ENCODE results near the gene PPM1M.

The PPM1M gene

DNA sequence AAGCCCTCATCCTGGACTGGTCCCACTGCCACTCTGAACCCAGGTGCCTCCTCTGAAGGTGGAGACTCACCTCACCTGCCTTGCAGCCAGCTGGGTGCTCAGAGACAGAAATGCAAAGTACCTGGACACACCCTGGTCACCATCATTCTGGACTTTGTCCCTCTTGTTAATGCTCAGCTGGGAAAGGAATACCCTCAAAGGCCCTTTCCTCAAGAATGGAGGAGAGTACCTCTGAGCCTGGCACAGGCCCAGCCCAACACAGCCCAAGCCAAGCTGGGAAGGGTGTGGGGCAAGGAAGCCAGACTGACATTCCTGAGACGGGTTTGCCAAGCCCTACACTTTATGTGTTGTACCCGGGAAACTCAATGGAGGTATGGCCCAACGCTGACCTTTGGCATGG is 48.6 kb upstream of the PPM1M start:
- H3K27ac ChIP-seq (ENCODE audit: extremely low read depth, low read depth, low read length): no peak overlapping the region
- H3K4me3 ChIP-seq (ENCODE audit: low read depth, low read length): no peak overlapping the region
- no peaks in the 10 kb centered on the region for H3K4me1 ChIP-seq (ENCODE audit: control insufficient read depth, insufficient read depth, low read length)
- POLR2A ChIA-PET: interaction anchor here (1.0 kb wide), 1 partner anchor 42 kb away, joined by 3 read pairs; the partner anchor contains the start of gene POC1A
- TF ChIP-seq ZNF184 (tag by site-specific recombination; IDR thresholded peaks at IDR 0.05): no peak
- no peak for TF ChIP-seq ZBTB21 (tag by site-specific recombination; IDR thresholded peaks at IDR 0.05)
- no peak for TF ChIP-seq ZNF302 (tag by site-specific recombination; IDR thresholded peaks at IDR 0.05; ENCODE audit: low read depth)
- TF ChIP-seq PRDM1 (tag by site-specific recombination; IDR thresholded peaks at IDR 0.05): no peak
- TF ChIP-seq, protein P1, sequence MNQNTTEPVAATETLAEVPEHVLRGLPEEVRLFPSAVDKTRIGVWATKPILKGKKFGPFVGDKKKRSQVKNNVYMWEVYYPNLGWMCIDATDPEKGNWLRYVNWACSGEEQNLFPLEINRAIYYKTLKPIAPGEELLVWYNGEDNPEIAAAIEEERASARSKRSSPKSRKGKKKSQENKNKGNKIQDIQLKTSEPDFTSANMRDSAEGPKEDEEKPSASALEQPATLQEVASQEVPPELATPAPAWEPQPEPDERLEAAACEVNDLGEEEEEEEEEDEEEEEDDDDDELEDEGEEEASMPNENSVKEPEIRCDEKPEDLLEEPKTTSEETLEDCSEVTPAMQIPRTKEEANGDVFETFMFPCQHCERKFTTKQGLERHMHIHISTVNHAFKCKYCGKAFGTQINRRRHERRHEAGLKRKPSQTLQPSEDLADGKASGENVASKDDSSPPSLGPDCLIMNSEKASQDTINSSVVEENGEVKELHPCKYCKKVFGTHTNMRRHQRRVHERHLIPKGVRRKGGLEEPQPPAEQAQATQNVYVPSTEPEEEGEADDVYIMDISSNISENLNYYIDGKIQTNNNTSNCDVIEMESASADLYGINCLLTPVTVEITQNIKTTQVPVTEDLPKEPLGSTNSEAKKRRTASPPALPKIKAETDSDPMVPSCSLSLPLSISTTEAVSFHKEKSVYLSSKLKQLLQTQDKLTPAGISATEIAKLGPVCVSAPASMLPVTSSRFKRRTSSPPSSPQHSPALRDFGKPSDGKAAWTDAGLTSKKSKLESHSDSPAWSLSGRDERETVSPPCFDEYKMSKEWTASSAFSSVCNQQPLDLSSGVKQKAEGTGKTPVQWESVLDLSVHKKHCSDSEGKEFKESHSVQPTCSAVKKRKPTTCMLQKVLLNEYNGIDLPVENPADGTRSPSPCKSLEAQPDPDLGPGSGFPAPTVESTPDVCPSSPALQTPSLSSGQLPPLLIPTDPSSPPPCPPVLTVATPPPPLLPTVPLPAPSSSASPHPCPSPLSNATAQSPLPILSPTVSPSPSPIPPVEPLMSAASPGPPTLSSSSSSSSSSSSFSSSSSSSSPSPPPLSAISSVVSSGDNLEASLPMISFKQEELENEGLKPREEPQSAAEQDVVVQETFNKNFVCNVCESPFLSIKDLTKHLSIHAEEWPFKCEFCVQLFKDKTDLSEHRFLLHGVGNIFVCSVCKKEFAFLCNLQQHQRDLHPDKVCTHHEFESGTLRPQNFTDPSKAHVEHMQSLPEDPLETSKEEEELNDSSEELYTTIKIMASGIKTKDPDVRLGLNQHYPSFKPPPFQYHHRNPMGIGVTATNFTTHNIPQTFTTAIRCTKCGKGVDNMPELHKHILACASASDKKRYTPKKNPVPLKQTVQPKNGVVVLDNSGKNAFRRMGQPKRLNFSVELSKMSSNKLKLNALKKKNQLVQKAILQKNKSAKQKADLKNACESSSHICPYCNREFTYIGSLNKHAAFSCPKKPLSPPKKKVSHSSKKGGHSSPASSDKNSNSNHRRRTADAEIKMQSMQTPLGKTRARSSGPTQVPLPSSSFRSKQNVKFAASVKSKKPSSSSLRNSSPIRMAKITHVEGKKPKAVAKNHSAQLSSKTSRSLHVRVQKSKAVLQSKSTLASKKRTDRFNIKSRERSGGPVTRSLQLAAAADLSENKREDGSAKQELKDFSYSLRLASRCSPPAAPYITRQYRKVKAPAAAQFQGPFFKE (tag by site-specific recombination; IDR thresholded peaks at IDR 0.05; ENCODE audit: borderline replicate concordance): no peak
- TF ChIP-seq SP7 (tag by site-specific recombination; IDR thresholded peaks at IDR 0.05): no peak
- TF ChIP-seq BCL11B (tag by site-specific recombination; IDR thresholded peaks at IDR 0.05; ENCODE audit: low read depth): no peak
- no peak for TF ChIP-seq ZNF394 (tag by site-specific recombination; IDR thresholded peaks at IDR 0.05; ENCODE audit: borderline replicate concordance)
- TF ChIP-seq, protein P2, sequence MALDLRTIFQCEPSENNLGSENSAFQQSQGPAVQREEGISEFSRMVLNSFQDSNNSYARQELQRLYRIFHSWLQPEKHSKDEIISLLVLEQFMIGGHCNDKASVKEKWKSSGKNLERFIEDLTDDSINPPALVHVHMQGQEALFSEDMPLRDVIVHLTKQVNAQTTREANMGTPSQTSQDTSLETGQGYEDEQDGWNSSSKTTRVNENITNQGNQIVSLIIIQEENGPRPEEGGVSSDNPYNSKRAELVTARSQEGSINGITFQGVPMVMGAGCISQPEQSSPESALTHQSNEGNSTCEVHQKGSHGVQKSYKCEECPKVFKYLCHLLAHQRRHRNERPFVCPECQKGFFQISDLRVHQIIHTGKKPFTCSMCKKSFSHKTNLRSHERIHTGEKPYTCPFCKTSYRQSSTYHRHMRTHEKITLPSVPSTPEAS (tag by site-specific recombination; IDR thresholded peaks at IDR 0.05): no peak
- TF ChIP-seq ZNF16 (tag by site-specific recombination; IDR thresholded peaks at IDR 0.05; ENCODE audit: low read depth): no peak
- TF ChIP-seq ZNF140 (tag by site-specific recombination; IDR thresholded peaks at IDR 0.05): no peak
- no peak for TF ChIP-seq ZNF571 (tag by site-specific recombination; IDR thresholded peaks at IDR 0.05)
- no peak for TF ChIP-seq TRIM28 (IDR thresholded peaks at IDR 0.05; ENCODE audit: borderline replicate concordance, low read length)
- no peak for TF ChIP-seq ZFP69B (tag by site-specific recombination; IDR thresholded peaks at IDR 0.05)
- no peak for TF ChIP-seq ZNF670 (tag by site-specific recombination; IDR thresholded peaks at IDR 0.05; ENCODE audit: low read depth)
- no peak for TF ChIP-seq ZBTB8A (tag by site-specific recombination; IDR thresholded peaks at IDR 0.05)
- TF ChIP-seq ZNF223 (tag by site-specific recombination; IDR thresholded peaks at IDR 0.05): no peak
- CTCF ChIA-PET: interaction anchor here (0.6 to 0.8 kb wide), 2 partner anchors 24 to 102 kb away, joined by 3 to 6 read pairs; no protein-coding TSS in a partner anchor
- no peaks in the 10 kb centered on the region for H3K9me3 ChIP-seq (ENCODE audit: control insufficient read depth, insufficient read depth, low read depth, low read length)
- peaks cover 14 to 29% of the 10 kb centered on the region in 2 experiments; a peak in 2 of 3 replicates for H3K36me3 ChIP-seq (ENCODE audit: control insufficient read depth in 2 of 2, insufficient read depth in 1 of 2, low read length in 2 of 2)

DNA sequence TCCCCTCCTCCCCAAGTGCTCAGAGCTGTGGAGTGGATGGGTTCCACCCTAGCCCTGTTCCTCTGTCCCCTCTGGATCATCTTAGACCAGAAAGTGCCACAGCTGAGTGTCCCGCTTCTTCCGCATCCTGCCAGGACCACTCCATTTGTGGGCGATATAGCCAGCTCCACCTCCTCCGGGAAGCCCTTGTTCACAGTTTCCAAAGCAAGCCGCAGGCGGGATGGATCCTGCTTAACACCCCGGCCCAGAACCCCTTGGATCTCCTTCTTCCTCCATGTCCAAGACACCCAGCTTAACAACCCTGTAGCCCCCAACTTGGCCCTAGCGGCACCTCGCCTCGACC is 48.1 kb upstream of the PPM1M start:
- POLR2A ChIA-PET: interaction anchor here (1.0 kb wide), 1 partner anchor 43 kb away, joined by 3 read pairs; the partner anchor contains the start of gene POC1A
- no peak for TF ChIP-seq ZNF10 (tag by site-specific recombination; IDR thresholded peaks at IDR 0.05)
- no peak for TF ChIP-seq ZNF202 (tag by site-specific recombination; IDR thresholded peaks at IDR 0.05; ENCODE audit: borderline replicate concordance)
- TF ChIP-seq ZNF624 (tag by site-specific recombination; IDR thresholded peaks at IDR 0.05): no peak
- no peak for TF ChIP-seq ZNF514 (tag by site-specific recombination; IDR thresholded peaks at IDR 0.05)
- TF ChIP-seq ZNF529 (tag by site-specific recombination; IDR thresholded peaks at IDR 0.05; ENCODE audit: insufficient replicate concordance): no peak
- TF ChIP-seq, protein P3, sequence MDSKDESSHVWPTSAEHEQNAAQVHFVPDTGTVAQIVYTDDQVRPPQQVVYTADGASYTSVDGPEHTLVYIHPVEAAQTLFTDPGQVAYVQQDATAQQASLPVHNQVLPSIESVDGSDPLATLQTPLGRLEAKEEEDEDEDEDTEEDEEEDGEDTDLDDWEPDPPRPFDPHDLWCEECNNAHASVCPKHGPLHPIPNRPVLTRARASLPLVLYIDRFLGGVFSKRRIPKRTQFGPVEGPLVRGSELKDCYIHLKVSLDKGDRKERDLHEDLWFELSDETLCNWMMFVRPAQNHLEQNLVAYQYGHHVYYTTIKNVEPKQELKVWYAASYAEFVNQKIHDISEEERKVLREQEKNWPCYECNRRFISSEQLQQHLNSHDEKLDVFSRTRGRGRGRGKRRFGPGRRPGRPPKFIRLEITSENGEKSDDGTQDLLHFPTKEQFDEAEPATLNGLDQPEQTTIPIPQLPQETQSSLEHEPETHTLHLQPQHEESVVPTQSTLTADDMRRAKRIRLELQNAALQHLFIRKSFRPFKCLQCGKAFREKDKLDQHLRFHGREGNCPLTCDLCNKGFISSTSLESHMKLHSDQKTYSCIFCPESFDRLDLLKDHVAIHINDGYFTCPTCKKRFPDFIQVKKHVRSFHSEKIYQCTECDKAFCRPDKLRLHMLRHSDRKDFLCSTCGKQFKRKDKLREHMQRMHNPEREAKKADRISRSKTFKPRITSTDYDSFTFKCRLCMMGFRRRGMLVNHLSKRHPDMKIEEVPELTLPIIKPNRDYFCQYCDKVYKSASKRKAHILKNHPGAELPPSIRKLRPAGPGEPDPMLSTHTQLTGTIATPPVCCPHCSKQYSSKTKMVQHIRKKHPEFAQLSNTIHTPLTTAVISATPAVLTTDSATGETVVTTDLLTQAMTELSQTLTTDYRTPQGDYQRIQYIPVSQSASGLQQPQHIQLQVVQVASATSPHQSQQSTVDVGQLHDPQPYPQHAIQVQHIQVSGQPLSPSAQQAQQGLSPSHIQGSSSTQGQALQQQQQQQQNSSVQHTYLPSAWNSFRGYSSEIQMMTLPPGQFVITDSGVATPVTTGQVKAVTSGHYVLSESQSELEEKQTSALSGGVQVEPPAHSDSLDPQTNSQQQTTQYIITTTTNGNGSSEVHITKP (tag by site-specific recombination; IDR thresholded peaks at IDR 0.05): no peak
- TF ChIP-seq ZNF311 (tag by site-specific recombination; IDR thresholded peaks at IDR 0.05; ENCODE audit: borderline replicate concordance): no peak
- TF ChIP-seq ZNF670 (tag by site-specific recombination; IDR thresholded peaks at IDR 0.05; ENCODE audit: low read depth): no peak
- TF ChIP-seq ZNF37A (tag by site-specific recombination; IDR thresholded peaks at IDR 0.05): no peak
- no peak for TF ChIP-seq ZNF354C (tag by site-specific recombination; IDR thresholded peaks at IDR 0.05; ENCODE audit: borderline replicate concordance, low read depth)
- CTCF ChIA-PET: interaction anchor here (0.6 to 0.8 kb wide), 3 partner anchors 23 to 102 kb away, joined by 3 to 6 read pairs (median 3); no protein-coding TSS in a partner anchor
- Histone ChIP-seq H3K4me1 (ENCODE audit: control insufficient read depth, insufficient read depth, low read length) (no peaks in the 10 kb centered on the region), H3K36me3 (ENCODE audit: control insufficient read depth in 2 of 2, insufficient read depth in 1 of 2, low read length in 2 of 2) (peaks cover 17 to 34% of the 10 kb centered on the region in 2 experiments; a peak in 2 of 3 replicates), H3K9me3 (ENCODE audit: control insufficient read depth, insufficient read depth, low read depth, low read length) (no peaks in the 10 kb centered on the region), H3K4me3 (ENCODE audit: low read depth, low read length) (peak overlapping the region; percentile 20; the same call in 1 of the 2 replicates), H3K27ac (ENCODE audit: extremely low read depth, low read depth, low read length) (no peak overlapping the region; the same call in 1 of the 2 replicates)

Measured in HEK293 (cell line).